Liver (tissue), 9 donors: ENCODE results near the gene SLC49A4. TPM values are rescaled to one million over a fixed set of nuclear protein-coding genes. Genes with fewer than 3 reads are reported as not detected.

Source experiments
- DNase-seq: peaks from one replicate; pipeline ENCODE4 v3.0.0-alpha.2; 2017; ENCODE audit warnings: low spot score
- H3K27ac ChIP-seq, 2 donors: one replicate each; pipeline ENCODE4 v1.7.0; 2013; ENCODE audit warnings: inconsistent platforms in 2 of 2, low read length in 2 of 2, control low read depth in 1 of 2, low read depth in 1 of 2, mild to moderate bottlenecking in 1 of 2
- H3K27me3 ChIP-seq, 4 donors: one replicate each; pipeline versions ENCODE4 v1.6.1 to v1.7.0; 2013; ENCODE audit warnings: low read length in 3 of 4, inconsistent platforms in 1 of 4, mild to moderate bottlenecking in 1 of 4, moderate library complexity in 1 of 4; ENCODE audit not compliant: control insufficient read depth in 4 of 4, insufficient read depth in 4 of 4
- H3K36me3 ChIP-seq, 4 donors: one replicate each; pipeline versions ENCODE4 v1.6.1 to v1.7.0; 2013; ENCODE audit warnings: low read length in 3 of 4, mild to moderate bottlenecking in 3 of 4, low read depth in 1 of 4, moderate library complexity in 1 of 4; ENCODE audit not compliant: control insufficient read depth in 4 of 4, insufficient read depth in 3 of 4
- H3K4me1 ChIP-seq, 4 donors: one replicate each; pipeline versions ENCODE4 v1.6.1 to v1.7.0; 2013; ENCODE audit warnings: low read length in 3 of 4, mild to moderate bottlenecking in 3 of 4, moderate library complexity in 1 of 4; ENCODE audit not compliant: control insufficient read depth in 4 of 4, insufficient read depth in 4 of 4
- H3K4me3 ChIP-seq, 3 donors: one replicate each; pipeline versions ENCODE4 v1.6.1 to v1.7.0; 2013; ENCODE audit warnings: low read length in 3 of 3, control low read depth in 1 of 3, low read depth in 1 of 3, mild to moderate bottlenecking in 1 of 3
- H3K9ac ChIP-seq, 2 donors: one replicate each; pipeline ENCODE4 v1.7.0; 2013; ENCODE audit warnings: low read length in 2 of 2, mild to moderate bottlenecking in 2 of 2, moderate library complexity in 2 of 2, control low read depth in 1 of 2, low read depth in 1 of 2
- H3K9me3 ChIP-seq, 4 donors: one replicate each; pipeline versions ENCODE4 v1.6.1 to v1.7.0; 2013; ENCODE audit warnings: low read length in 3 of 4; ENCODE audit not compliant: control insufficient read depth in 4 of 4
- FOXA1 ChIP-seq: IDR thresholded peaks from 2 replicates; pipeline ENCODE4 v1.6.1; 2016; ENCODE audit warnings: antibody characterized with exemption
- FOXA2 ChIP-seq: IDR thresholded peaks from 2 replicates; pipeline ENCODE4 v1.6.1; 2016; ENCODE audit warnings: antibody characterized with exemption
- GABPA ChIP-seq, 2 donors: IDR thresholded peaks in 1 of 2; conservative IDR thresholded peaks in 1 of 2; 2 replicates each; pipeline ENCODE4 v1.6.1; 2016; ENCODE audit warnings: antibody characterized with exemption in 2 of 2, mild to moderate bottlenecking in 1 of 2, moderate library complexity in 1 of 2
- HNF4G ChIP-seq: IDR thresholded peaks from 2 replicates; pipeline ENCODE4 v1.6.1; 2016; ENCODE audit warnings: antibody characterized with exemption
- JUND ChIP-seq, 2 donors: IDR thresholded peaks; 2 replicates each; pipeline ENCODE4 v1.6.1; 2016; ENCODE audit warnings: antibody characterized with exemption in 2 of 2
- NR2F2 ChIP-seq: IDR thresholded peaks from 2 replicates; pipeline ENCODE4 v1.6.1; 2016; ENCODE audit warnings: antibody characterized with exemption
- RAD21 ChIP-seq, 2 donors: IDR thresholded peaks; 2 replicates each; pipeline ENCODE4 v1.6.1; 2016; ENCODE audit warnings: antibody characterized with exemption in 2 of 2, mild to moderate bottlenecking in 2 of 2
- WGBS: extraction: QIAGEN DNeasy Blood & Tissue Kit; methylation state at CpG from one replicate; pipeline ENCODE4 v1.1.7; 2013; 5-methylcytosine and 5-hydroxymethylcytosine counted together
- polyA plus RNA-seq, 2 donors: library from polyadenylated mRNA; stranded (reverse) in 1 of 2; unstranded in 1 of 2; fragments of 200-250 nt in 1 of 2; fragments of >200 nt in 1 of 2; fragmentation: Nextera tagmentation in 1 of 2; extraction: Ambion mirVana in 1 of 2; gene quantifications; one replicate each; pipeline versions ENCODE4 v1.2.1 to v1.2.3, GENCODE V29; 2013 to 2015
- total RNA-seq, 2 donors: library from RNA; depleted of rRNA; stranded (reverse); fragments of >200 nt; gene quantifications; one replicate each; pipeline ENCODE4 v1.2.3, GENCODE V29; 2014
- TF ChIP-seq, protein P1 (sequence below): IDR thresholded peaks from 2 replicates; pipeline ENCODE4 v1.6.1; 2016; ENCODE audit warnings: antibody characterized with exemption
- TF ChIP-seq, protein P2 (sequence below): IDR thresholded peaks from 2 replicates; pipeline ENCODE4 v1.6.1; 2016; ENCODE audit warnings: antibody characterized with exemption, mild to moderate bottlenecking
- TF ChIP-seq, protein P3 (sequence below): fragments of 150-350 bp; IDR thresholded peaks from 2 replicates; pipeline ENCODE4 v1.5.1; 2017; ENCODE audit warnings: improper control_type of control experiment, low read depth, low read length; ENCODE audit not compliant: missing input control
- TF ChIP-seq, protein P4 (sequence below): IDR thresholded peaks from 2 replicates; pipeline ENCODE4 v1.6.1; 2016; ENCODE audit warnings: antibody characterized with exemption
- TF ChIP-seq, protein P5 (sequence below): IDR thresholded peaks from 2 replicates; pipeline ENCODE4 v1.6.1; 2016; ENCODE audit warnings: antibody characterized with exemption
- donor health status: healthy.
- donor health status: healthy.
- donor health status: healthy.
- donor health status: healthy.
- donor health status: healthy.

SLC49A4 gene
- total and polyA plus RNA-seq, 4 donors, result 3.3 to 11.1 (median 6.3) TPM

DNA sequence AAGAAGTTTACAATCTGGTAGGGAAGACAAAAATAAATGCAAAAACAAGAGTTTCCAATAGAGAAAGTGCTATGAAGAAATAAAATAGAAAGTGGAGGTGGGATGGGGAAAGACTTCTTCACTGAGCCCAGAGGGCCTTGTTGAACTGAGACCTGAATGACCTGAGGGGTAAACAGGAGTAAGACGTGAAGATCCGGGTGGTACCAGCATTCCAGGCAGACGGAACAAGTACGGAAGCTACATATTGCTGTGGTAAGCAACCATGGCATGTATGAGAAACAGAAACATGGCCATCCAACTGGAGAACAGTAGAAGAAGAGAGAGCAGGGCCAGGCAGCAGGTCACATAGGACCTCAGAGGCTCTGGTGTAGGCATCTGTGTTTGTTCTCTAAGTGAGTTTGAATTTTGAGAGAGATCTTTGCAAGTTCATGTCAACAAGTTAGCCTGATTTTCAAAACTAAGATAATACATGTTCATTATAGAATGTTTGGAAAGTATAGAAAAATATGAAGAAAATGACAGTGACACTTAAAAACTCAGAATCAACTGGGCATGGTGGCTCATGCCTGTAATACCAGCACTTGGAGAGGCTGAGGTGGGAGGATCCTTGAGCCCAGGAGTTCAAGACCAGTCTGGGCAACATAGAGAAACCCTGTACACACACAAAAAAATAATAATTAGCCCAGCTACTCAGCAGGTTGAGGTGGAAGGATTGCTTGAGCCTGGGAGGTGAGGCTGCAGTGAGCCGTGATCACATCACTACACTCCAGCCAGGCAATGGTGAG is 64.3 kb downstream of the SLC49A4 start:
- Histone ChIP-seq H3K9me3 (no peaks in the 10 kb centered on the region), H3K9ac (no peak overlapping the region), H3K4me1 (no peaks in the 10 kb centered on the region), H3K27ac (no peak overlapping the region), H3K36me3 (peaks cover 0 to 7% (median 4%) of the 10 kb centered on the region in 4 donors), H3K27me3 (no peaks in the 10 kb centered on the region), H3K4me3 (no peak overlapping the region)
- no peak for DNase-seq
- WGBS, result 96% methylated on average over 5 of the region's 5 CpGs
- TF ChIP-seq, protein P1, sequence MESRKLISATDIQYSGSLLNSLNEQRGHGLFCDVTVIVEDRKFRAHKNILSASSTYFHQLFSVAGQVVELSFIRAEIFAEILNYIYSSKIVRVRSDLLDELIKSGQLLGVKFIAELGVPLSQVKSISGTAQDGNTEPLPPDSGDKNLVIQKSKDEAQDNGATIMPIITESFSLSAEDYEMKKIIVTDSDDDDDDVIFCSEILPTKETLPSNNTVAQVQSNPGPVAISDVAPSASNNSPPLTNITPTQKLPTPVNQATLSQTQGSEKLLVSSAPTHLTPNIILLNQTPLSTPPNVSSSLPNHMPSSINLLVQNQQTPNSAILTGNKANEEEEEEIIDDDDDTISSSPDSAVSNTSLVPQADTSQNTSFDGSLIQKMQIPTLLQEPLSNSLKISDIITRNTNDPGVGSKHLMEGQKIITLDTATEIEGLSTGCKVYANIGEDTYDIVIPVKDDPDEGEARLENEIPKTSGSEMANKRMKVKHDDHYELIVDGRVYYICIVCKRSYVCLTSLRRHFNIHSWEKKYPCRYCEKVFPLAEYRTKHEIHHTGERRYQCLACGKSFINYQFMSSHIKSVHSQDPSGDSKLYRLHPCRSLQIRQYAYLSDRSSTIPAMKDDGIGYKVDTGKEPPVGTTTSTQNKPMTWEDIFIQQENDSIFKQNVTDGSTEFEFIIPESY, result no peak
- TF ChIP-seq FOXA1, result no peak

DNA sequence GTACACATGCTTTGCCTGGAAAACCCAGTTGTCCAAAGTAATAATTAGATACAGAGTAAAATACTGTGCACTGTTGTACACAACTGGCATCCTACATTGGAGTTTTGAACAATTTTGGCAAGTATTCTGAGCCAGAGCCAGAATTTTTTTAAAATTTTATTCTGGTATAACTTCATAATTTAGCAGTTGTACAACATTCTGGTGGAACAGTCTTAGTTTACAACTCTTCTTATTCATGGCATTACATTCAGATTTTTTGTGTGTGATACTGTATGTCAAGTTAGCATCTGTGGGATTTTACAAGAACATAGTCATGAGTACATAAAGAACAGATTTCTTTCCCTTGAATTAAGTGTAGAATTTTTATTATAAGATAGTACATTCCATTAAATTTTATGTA is 67.5 kb downstream of the SLC49A4 start:
- H3K4me3 ChIP-seq, result no peak overlapping the region
- no peak overlapping the region for H3K27ac ChIP-seq
- no peaks in the 10 kb centered on the region for H3K4me1 ChIP-seq
- no peaks in the 10 kb centered on the region for H3K27me3 ChIP-seq
- TF ChIP-seq, protein P2, sequence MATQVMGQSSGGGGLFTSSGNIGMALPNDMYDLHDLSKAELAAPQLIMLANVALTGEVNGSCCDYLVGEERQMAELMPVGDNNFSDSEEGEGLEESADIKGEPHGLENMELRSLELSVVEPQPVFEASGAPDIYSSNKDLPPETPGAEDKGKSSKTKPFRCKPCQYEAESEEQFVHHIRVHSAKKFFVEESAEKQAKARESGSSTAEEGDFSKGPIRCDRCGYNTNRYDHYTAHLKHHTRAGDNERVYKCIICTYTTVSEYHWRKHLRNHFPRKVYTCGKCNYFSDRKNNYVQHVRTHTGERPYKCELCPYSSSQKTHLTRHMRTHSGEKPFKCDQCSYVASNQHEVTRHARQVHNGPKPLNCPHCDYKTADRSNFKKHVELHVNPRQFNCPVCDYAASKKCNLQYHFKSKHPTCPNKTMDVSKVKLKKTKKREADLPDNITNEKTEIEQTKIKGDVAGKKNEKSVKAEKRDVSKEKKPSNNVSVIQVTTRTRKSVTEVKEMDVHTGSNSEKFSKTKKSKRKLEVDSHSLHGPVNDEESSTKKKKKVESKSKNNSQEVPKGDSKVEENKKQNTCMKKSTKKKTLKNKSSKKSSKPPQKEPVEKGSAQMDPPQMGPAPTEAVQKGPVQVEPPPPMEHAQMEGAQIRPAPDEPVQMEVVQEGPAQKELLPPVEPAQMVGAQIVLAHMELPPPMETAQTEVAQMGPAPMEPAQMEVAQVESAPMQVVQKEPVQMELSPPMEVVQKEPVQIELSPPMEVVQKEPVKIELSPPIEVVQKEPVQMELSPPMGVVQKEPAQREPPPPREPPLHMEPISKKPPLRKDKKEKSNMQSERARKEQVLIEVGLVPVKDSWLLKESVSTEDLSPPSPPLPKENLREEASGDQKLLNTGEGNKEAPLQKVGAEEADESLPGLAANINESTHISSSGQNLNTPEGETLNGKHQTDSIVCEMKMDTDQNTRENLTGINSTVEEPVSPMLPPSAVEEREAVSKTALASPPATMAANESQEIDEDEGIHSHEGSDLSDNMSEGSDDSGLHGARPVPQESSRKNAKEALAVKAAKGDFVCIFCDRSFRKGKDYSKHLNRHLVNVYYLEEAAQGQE, result no peak
- TF ChIP-seq HNF4G (no peak), JUND (IDR thresholded peaks at IDR 0.05) (no peak)
- no peaks in the 10 kb centered on the region for H3K9me3 ChIP-seq
- DNase-seq, result no peak
- H3K9ac ChIP-seq, result no peak overlapping the region
- H3K36me3 ChIP-seq, result peaks cover 0 to 7% (median 6%) of the 10 kb centered on the region in 4 donors

DNA sequence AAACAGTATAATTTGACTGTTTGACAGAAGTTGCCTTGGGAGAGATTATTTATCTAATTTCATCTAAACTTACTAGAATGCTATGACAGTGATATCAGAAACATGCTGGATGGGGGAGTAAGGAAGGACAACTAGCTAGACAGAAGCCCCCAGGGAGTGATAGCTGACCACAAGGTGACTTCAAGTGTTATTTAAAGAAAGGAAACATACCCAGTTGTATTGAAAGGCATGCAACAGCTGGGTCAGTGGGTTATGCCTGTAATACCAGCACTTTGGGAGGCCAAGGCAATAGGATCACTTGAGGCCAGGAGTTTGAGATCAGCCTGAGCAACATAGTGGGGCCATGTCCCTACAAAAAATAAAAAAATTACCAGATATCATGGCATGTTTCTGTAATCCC is 69.6 kb downstream of the SLC49A4 start:
- Histone ChIP-seq H3K36me3 (peaks cover 0 to 7% (median 5%) of the 10 kb centered on the region in 4 donors), H3K27ac (no peak overlapping the region), H3K9ac (no peak overlapping the region), H3K9me3 (no peaks in the 10 kb centered on the region), H3K4me1 (no peaks in the 10 kb centered on the region), H3K27me3 (no peaks in the 10 kb centered on the region), H3K4me3 (no peak overlapping the region)
- TF ChIP-seq FOXA1, result no peak
- no peak for TF ChIP-seq FOXA2
- TF ChIP-seq, protein P3, sequence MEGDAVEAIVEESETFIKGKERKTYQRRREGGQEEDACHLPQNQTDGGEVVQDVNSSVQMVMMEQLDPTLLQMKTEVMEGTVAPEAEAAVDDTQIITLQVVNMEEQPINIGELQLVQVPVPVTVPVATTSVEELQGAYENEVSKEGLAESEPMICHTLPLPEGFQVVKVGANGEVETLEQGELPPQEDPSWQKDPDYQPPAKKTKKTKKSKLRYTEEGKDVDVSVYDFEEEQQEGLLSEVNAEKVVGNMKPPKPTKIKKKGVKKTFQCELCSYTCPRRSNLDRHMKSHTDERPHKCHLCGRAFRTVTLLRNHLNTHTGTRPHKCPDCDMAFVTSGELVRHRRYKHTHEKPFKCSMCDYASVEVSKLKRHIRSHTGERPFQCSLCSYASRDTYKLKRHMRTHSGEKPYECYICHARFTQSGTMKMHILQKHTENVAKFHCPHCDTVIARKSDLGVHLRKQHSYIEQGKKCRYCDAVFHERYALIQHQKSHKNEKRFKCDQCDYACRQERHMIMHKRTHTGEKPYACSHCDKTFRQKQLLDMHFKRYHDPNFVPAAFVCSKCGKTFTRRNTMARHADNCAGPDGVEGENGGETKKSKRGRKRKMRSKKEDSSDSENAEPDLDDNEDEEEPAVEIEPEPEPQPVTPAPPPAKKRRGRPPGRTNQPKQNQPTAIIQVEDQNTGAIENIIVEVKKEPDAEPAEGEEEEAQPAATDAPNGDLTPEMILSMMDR, result no peak
- TF ChIP-seq GABPA (IDR thresholded peaks at IDR 0.05 in 1 of 2, conservative IDR thresholded peaks at IDR 0.05 in 1 of 2), result no peak
- TF ChIP-seq, protein P4, sequence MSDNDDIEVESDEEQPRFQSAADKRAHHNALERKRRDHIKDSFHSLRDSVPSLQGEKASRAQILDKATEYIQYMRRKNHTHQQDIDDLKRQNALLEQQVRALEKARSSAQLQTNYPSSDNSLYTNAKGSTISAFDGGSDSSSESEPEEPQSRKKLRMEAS, result no peak
- TF ChIP-seq, protein P5, sequence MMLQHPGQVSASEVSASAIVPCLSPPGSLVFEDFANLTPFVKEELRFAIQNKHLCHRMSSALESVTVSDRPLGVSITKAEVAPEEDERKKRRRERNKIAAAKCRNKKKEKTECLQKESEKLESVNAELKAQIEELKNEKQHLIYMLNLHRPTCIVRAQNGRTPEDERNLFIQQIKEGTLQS, result no peak
- no peak for TF ChIP-seq JUND (IDR thresholded peaks at IDR 0.05)
- TF ChIP-seq, protein P2, result no peak
- TF ChIP-seq RAD21 (IDR thresholded peaks at IDR 0.05), result no peak
- no peak for TF ChIP-seq NR2F2
- no peak for TF ChIP-seq HNF4G
- no peak for DNase-seq
